K562 (cell line): Measurements from ENCODE around the gene CMSS1. TPM values are rescaled to one million over a fixed set of nuclear protein-coding genes. Genes with fewer than 3 reads are reported as not detected.
A peak's percentile ranks its signal among the peaks of the same experiment; 100 is the strongest.

ENCODE experiments used
- ATAC-seq: fragments of 200-7000 bp; cut with Tn5 transposase; 3 replicates; pipeline ENCODE4 v1.9.1; 2020; ENCODE audit warnings: moderate library complexity
- BruUV-seq: library from RNA; stranded (reverse); fragments of 400-500 nt; replicated peaks from 2 replicates; lab custom pipeline; 2021; lab: Mats Ljungman, UMichigan
- CTCF ChIA-PET: fragments of 300-600 bp; formaldehyde crosslinking; extraction: SDS; loops from one replicate; lab custom pipeline; 2021; ENCODE audit warnings: low intra/inter-chr PET ratio; lab: Yijun Ruan, JAX
- POLR2A ChIA-PET: fragments of 300-600, 350-650 bp; sonication (Branson Sonifier 250); formaldehyde crosslinking; extraction: SDS; loops from one replicate; lab custom pipeline; 2021; ENCODE audit warnings: antibody characterized with exemption, inconsistent platforms; lab: Yijun Ruan, JAX
- DNase-seq, 4 experiments: peaks; one replicate each; pipeline versions ENCODE4 v3.0.0 to v3.0.0-alpha.2; 2011 to 2018; ENCODE audit warnings: low spot score in 3 of 4, mixed read lengths in 3 of 4; ENCODE audit errors: extremely low read depth in 1 of 4
- FAIRE-seq: peaks from 2 replicates; lab custom pipeline; 2011; peaks lifted over from hg19 to GRCh38; lab: Jason Lieb, UNC
- H2AFZ ChIP-seq: 2 replicates; pipeline ENCODE4 v1.6.0; 2011; ENCODE audit warnings: low read depth, low read length, control low read depth, inconsistent platforms
- H3K27ac ChIP-seq: fragments of 200-600 bp; 3 replicates; pipeline ENCODE4 v1.8.0; 2011; ENCODE audit warnings: low read depth, mild to moderate bottlenecking, control low read depth, inconsistent platforms, low read length, moderate library complexity, mixed read lengths; ENCODE audit errors: extremely low read depth
- H3K27me3 ChIP-seq, 2 experiments: fragments of 300-600 bp in 1 of 2; 2 replicates in 1 of 2; 3 replicates in 1 of 2; pipeline versions ENCODE4 v1.6.0 to v1.8.0; 2011; ENCODE audit warnings: inconsistent platforms in 2 of 2, low read length in 2 of 2, mild to moderate bottlenecking in 1 of 2, mixed read lengths in 1 of 2, moderate library complexity in 1 of 2; ENCODE audit not compliant: control insufficient read depth in 2 of 2, insufficient read depth in 2 of 2
- H3K36me3 ChIP-seq: fragments of 300-600 bp; 3 replicates; pipeline ENCODE4 v1.8.0; 2011; ENCODE audit warnings: mild to moderate bottlenecking, low read length, inconsistent platforms; ENCODE audit not compliant: control insufficient read depth, insufficient read depth
- H3K4me1 ChIP-seq, 2 experiments: fragments of 200-600 bp in 1 of 2; replicated peaks in 1 of 2; 2 replicates in 1 of 2; 3 replicates in 1 of 2; pipeline versions ENCODE4 v1.5.1 to v1.8.0; 2011; ENCODE audit warnings: inconsistent platforms in 2 of 2, low read length in 2 of 2, mild to moderate bottlenecking in 1 of 2, mixed read lengths in 1 of 2, moderate library complexity in 1 of 2; ENCODE audit not compliant: control insufficient read depth in 2 of 2, insufficient read depth in 2 of 2
- H3K4me2 ChIP-seq: 2 replicates; pipeline ENCODE4 v1.6.1; 2011; ENCODE audit warnings: low read length, control low read depth, inconsistent platforms, mixed read lengths; ENCODE audit not compliant: insufficient read depth
- H3K4me3 ChIP-seq: fragments of 200-600 bp; sonication (generic), shearing (Covaris generic); 2 replicates; pipeline ENCODE4 v1.5.1; 2016; ENCODE audit warnings: control low read depth, inconsistent platforms
- H3K79me2 ChIP-seq: fragments of 200-600 bp; 3 replicates; pipeline ENCODE4 v1.8.0; 2011; ENCODE audit warnings: low read length, inconsistent platforms; ENCODE audit not compliant: control insufficient read depth, insufficient read depth
- H3K9ac ChIP-seq, 2 experiments: 2 replicates each; pipeline versions ENCODE4 v1.6.0 to v1.6.1; 2011; ENCODE audit warnings: low read depth in 2 of 2, low read length in 2 of 2, control low read depth in 1 of 2, inconsistent platforms in 1 of 2, mild to moderate bottlenecking in 1 of 2, mixed read lengths in 1 of 2; ENCODE audit not compliant: insufficient read depth in 1 of 2
- H3K9me1 ChIP-seq: one replicate; pipeline ENCODE4 v1.6.0; 2011; ENCODE audit warnings: inconsistent platforms, mild to moderate bottlenecking, low read length, moderate library complexity; ENCODE audit not compliant: control insufficient read depth, insufficient read depth
- H3K9me3 ChIP-seq: replicated peaks from 2 replicates; pipeline ENCODE4 v1.5.1; 2011; ENCODE audit warnings: low read depth, low read length, inconsistent platforms; ENCODE audit not compliant: control insufficient read depth, insufficient read depth
- H4K20me1 ChIP-seq: replicated peaks from 2 replicates; pipeline ENCODE4 v1.6.1; 2011; ENCODE audit warnings: low read length, inconsistent platforms, mixed read lengths; ENCODE audit not compliant: control insufficient read depth, insufficient read depth
- HLTF ChIP-seq: fragments of 450-650 bp; IDR thresholded peaks from 2 replicates; pipeline ENCODE4 v1.6.1; 2016
- MAFG ChIP-seq: fragments of 450-650 bp; conservative IDR thresholded peaks from 2 replicates; pipeline ENCODE4 v1.6.1; 2016; ENCODE audit warnings: missing genetic modification characterization, missing compliant biosample characterization
- MEIS2 ChIP-seq: fragments of 450-650 bp; IDR thresholded peaks from 2 replicates; pipeline ENCODE4 v1.6.1; 2014; ENCODE audit warnings: mild to moderate bottlenecking; ENCODE audit not compliant: partially characterized antibody
- NFE2 ChIP-seq: IDR thresholded peaks from 2 replicates; pipeline ENCODE4 v1.6.1; 2014; ENCODE audit warnings: antibody characterized with exemption, low read depth
- PBX2 ChIP-seq, 2 experiments: IDR thresholded peaks in 1 of 2; conservative IDR thresholded peaks in 1 of 2; 2 replicates each; pipeline ENCODE4 v1.6.1; 2016; ENCODE audit warnings: low read depth in 2 of 2, mild to moderate bottlenecking in 1 of 2, missing compliant biosample characterization in 1 of 2, missing genetic modification characterization in 1 of 2, moderate library complexity in 1 of 2
- ZBTB34 ChIP-seq: fragments of 250-450 bp; sonication (Bioruptor Pico); IDR thresholded peaks from 2 replicates; pipeline ENCODE4 v1.8.0; 2021; ENCODE audit warnings: mild to moderate bottlenecking, moderate library complexity
- WGBS: fragments of 100-300 bp; shearing (Covaris generic); methylation state at CpG from one replicate; pipeline ENCODE4 v1.1.6; 2016; ENCODE audit warnings: low coverage, mixed read lengths; ENCODE audit not compliant: insufficient coverage; ENCODE audit errors: missing lambda C conversion rate; 5-methylcytosine and 5-hydroxymethylcytosine counted together
- in situ Hi-C: fragments of 300-500 bp; cut with MboI; formaldehyde crosslinking; loops from 4 replicates; pipeline ENCODE4 v1.15.0; 2018; ENCODE audit warnings: inconsistent platforms, mixed read lengths
- intact Hi-C: fragments of 100-400 bp; cut with micrococcal nuclease; formaldehyde crosslinking; loops from 2 replicates; pipeline ENCODE4 v1.14.2; 2022
- polyA plus RNA-seq, 8 experiments: library from polyadenylated mRNA; depleted of rRNA in 4 of 8; stranded (reverse) in 5 of 8; unstranded in 3 of 8; fragments of >200 nt; fragmentation: Nextera tagmentation in 2 of 8; fragmentation: Illumina TruSeq in 1 of 8; extraction: Ambion mirVana in 2 of 8; extraction: Trizol in 1 of 8; gene quantifications; 2 replicates each; pipeline versions ENCODE4 v1.2.1 to v1.2.3, GENCODE V29; 2011 to 2014; ENCODE audit warnings: inconsistent platforms in 1 of 8, missing spikeins in 1 of 8
- total RNA-seq, 7 experiments: library from RNA; depleted of rRNA in 6 of 7; stranded (reverse); fragments of >200 nt in 6 of 7; fragmentation: Illumina TruSeq in 2 of 7; extraction: Trizol in 2 of 7; gene quantifications; 2 replicates each; pipeline versions ENCODE4 v1.2.1 to v1.2.3, GENCODE V29; 2011 to 2021; ENCODE audit warnings: low replicate concordance in 1 of 7
- TF ChIP-seq, protein P1 (sequence below): fragments of 200-800 bp; sonication (Bioruptor generic); IDR thresholded peaks from 2 replicates; pipeline ENCODE4 v1.6.1; 2017; ENCODE audit warnings: missing genetic modification characterization, missing compliant biosample characterization
- TF ChIP-seq, protein P2 (sequence below): fragments of 450-650 bp; IDR thresholded peaks from 2 replicates; pipeline ENCODE4 v1.6.1; 2016

CMSS1 gene
- total and polyA plus RNA-seq, 9 of the 15 experiments (the other 6 are each of a cell fraction or from before 2014, with no cell fraction given) = 46.9 to 109 (median 72.3) TPM

GRCh38 chr3:99809565-99809964, 8.1 kb upstream of the CMSS1 start:
- Histone ChIP-seq H3K79me2 (no peaks in the 10 kb centered on the region), H3K36me3 (no peaks in the 10 kb centered on the region), H3K27ac (no peak overlapping the region), H3K4me1 (peaks cover 0 to 2% of the 10 kb centered on the region in 2 experiments; a peak in 1 of 5 replicates), H3K9ac (no peak overlapping the region), H4K20me1 (0 out of 2 replicates have a peak, but pooled peaks cover 7% of the 10 kb centered on the region)
- intact Hi-C loops = loop anchor here (5.0 kb wide), 1 partner anchor 162 kb away; no protein-coding TSS in a partner anchor
- TF ChIP-seq MAFG (tag) (peak; percentile 39; the same call in 1 of the 2 replicates), PBX2 (CRISPR knock-in tag; IDR thresholded peaks at IDR 0.05; ENCODE audit: low read depth) (no peak), PBX2 (tag; conservative IDR thresholded peaks at IDR 0.05; ENCODE audit: low read depth) (peak; percentile 81), MEIS2 (peak; percentile 77), NFE2 (peak; percentile 39; the same call in 1 of the 2 replicates), HLTF (no peak), ZBTB34 (CRISPR knock-in tag) (no peak)
- TF ChIP-seq, protein P1, sequence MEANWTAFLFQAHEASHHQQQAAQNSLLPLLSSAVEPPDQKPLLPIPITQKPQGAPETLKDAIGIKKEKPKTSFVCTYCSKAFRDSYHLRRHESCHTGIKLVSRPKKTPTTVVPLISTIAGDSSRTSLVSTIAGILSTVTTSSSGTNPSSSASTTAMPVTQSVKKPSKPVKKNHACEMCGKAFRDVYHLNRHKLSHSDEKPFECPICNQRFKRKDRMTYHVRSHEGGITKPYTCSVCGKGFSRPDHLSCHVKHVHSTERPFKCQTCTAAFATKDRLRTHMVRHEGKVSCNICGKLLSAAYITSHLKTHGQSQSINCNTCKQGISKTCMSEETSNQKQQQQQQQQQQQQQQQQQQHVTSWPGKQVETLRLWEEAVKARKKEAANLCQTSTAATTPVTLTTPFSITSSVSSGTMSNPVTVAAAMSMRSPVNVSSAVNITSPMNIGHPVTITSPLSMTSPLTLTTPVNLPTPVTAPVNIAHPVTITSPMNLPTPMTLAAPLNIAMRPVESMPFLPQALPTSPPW (CRISPR knock-in tag) = peak; percentile 20; the same call in 1 of the 2 replicates
- TF ChIP-seq, protein P2, sequence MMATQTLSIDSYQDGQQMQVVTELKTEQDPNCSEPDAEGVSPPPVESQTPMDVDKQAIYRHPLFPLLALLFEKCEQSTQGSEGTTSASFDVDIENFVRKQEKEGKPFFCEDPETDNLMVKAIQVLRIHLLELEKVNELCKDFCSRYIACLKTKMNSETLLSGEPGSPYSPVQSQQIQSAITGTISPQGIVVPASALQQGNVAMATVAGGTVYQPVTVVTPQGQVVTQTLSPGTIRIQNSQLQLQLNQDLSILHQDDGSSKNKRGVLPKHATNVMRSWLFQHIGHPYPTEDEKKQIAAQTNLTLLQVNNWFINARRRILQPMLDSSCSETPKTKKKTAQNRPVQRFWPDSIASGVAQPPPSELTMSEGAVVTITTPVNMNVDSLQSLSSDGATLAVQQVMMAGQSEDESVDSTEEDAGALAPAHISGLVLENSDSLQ = peak; percentile 63; the same call in 1 of the 2 replicates
- TF ChIP-seq, all 486 proteins: peak for 6
- Histone ChIP-seq H3K9me1 (no peaks in the 10 kb centered on the region), H3K9me3 (peaks cover 4% of the 10 kb centered on the region; the same call in 1 of the 2 replicates), H3K4me2 (no peak overlapping the region), H2AFZ (no peak overlapping the region), H3K27me3 (no peaks in the 10 kb centered on the region), H3K4me3 (no peak overlapping the region)
- in situ Hi-C loops = no loop called here
- no peak for FAIRE-seq
- no peak for ATAC-seq
- DNase-seq = no peak
- no TSS peak for BruUV-seq
- ChIA-PET CTCF (no interaction called here), POLR2A (no interaction called here)
- WGBS = 6% methylated on average over 2 of the region's 2 CpGs
